Keratinocyte (primary cell): Measurements from ENCODE around the gene NME7. TPM values are rescaled to one million over a fixed set of nuclear protein-coding genes. Genes with fewer than 3 reads are reported as not detected.

ENCODE experiments used
- DNase-seq: peaks from one replicate; pipeline ENCODE4 v3.0.0-alpha.2; 2011; ENCODE audit warnings: low read depth, missing footprints, low spot score
- FAIRE-seq: peaks from 2 replicates; lab custom pipeline; 2011; peaks lifted over from hg19 to GRCh38; lab: Jason Lieb, UNC
- H2AFZ ChIP-seq: 2 replicates; pipeline ENCODE4 v1.6.0; 2012; ENCODE audit warnings: low read length, control low read depth, inconsistent platforms; ENCODE audit not compliant: control insufficient read depth
- H3K27ac ChIP-seq: 2 replicates; pipeline ENCODE4 v1.5.1; 2011; ENCODE audit warnings: low read length; ENCODE audit not compliant: control insufficient read depth, insufficient read depth
- H3K27me3 ChIP-seq: 3 replicates; pipeline ENCODE4 v1.6.0; 2011; ENCODE audit warnings: low read length; ENCODE audit not compliant: control insufficient read depth, insufficient read depth; ENCODE audit errors: extremely low read depth
- H3K36me3 ChIP-seq, 2 experiments: 2 replicates in 1 of 2; 3 replicates in 1 of 2; pipeline ENCODE4 v1.5.1; 2011; ENCODE audit warnings: low read length in 2 of 2, mild to moderate bottlenecking in 1 of 2; ENCODE audit not compliant: control insufficient read depth in 2 of 2, insufficient read depth in 2 of 2; ENCODE audit errors: extremely low read depth in 1 of 2
- H3K4me1 ChIP-seq: 3 replicates; pipeline ENCODE4 v1.5.1; 2011; ENCODE audit warnings: low read length; ENCODE audit not compliant: control insufficient read depth, insufficient read depth; ENCODE audit errors: extremely low read depth
- H3K4me2 ChIP-seq: 3 replicates; pipeline ENCODE4 v1.6.0; 2011; ENCODE audit warnings: low read depth, low read length; ENCODE audit not compliant: control insufficient read depth, insufficient read depth; ENCODE audit errors: extremely low read depth
- H3K4me3 ChIP-seq, 3 experiments: fragments of 200-600 bp in 1 of 3; sonication (generic) in 1 of 3; 2 replicates in 2 of 3; 3 replicates in 1 of 3; pipeline ENCODE4 v1.5.1; 2011 to 2016; ENCODE audit warnings: low read length in 3 of 3, mild to moderate bottlenecking in 3 of 3, control low read depth in 2 of 3, inconsistent platforms in 1 of 3, low read depth in 1 of 3, mixed read lengths in 1 of 3, mixed run types in 1 of 3, moderate library complexity in 1 of 3; ENCODE audit not compliant: control insufficient read depth in 2 of 3, insufficient read depth in 2 of 3; ENCODE audit errors: extremely low read depth in 1 of 3
- H3K79me2 ChIP-seq: 2 replicates; pipeline ENCODE4 v1.6.0; 2012; ENCODE audit warnings: low read length; ENCODE audit not compliant: control insufficient read depth, insufficient read depth
- H3K9ac ChIP-seq: 3 replicates; pipeline ENCODE4 v1.6.0; 2011; ENCODE audit warnings: low read length; ENCODE audit not compliant: control insufficient read depth, insufficient read depth; ENCODE audit errors: extremely low read depth
- H3K9me1 ChIP-seq: 3 replicates; pipeline ENCODE4 v1.6.0; 2011; ENCODE audit warnings: low read length; ENCODE audit not compliant: control insufficient read depth, insufficient read depth; ENCODE audit errors: extremely low read depth
- H3K9me3 ChIP-seq: 2 replicates; pipeline ENCODE4 v1.5.1; 2012; ENCODE audit warnings: low read depth, low read length; ENCODE audit not compliant: control insufficient read depth
- H4K20me1 ChIP-seq: 3 replicates; pipeline ENCODE4 v1.6.0; 2011; ENCODE audit warnings: low read length; ENCODE audit not compliant: control insufficient read depth, insufficient read depth; ENCODE audit errors: extremely low read depth
- CTCF ChIP-seq, 3 experiments: IDR thresholded peaks in 1 of 3; conservative IDR thresholded peaks in 1 of 3; optimal IDR thresholded peaks in 1 of 3; 2 replicates in 2 of 3; 3 replicates in 1 of 3; pipeline versions ENCODE3 to v1.5.1; 2011; ENCODE audit warnings: low read length in 3 of 3, mild to moderate bottlenecking in 3 of 3, moderate library complexity in 2 of 3, control low read depth in 1 of 3, inconsistent platforms in 1 of 3; ENCODE audit not compliant: insufficient read depth in 2 of 3; ENCODE audit errors: extremely low read depth in 1 of 3
- EZH2 ChIP-seq: IDR thresholded peaks from one replicate; pipeline ENCODE4 v1.6.1; 2012; ENCODE audit warnings: inconsistent platforms, mild to moderate bottlenecking, low read length, moderate library complexity
- dilution Hi-C: fragments of 300-500 bp; cut with MboI; formaldehyde crosslinking; loops from one replicate; pipeline ENCODE4 v1.7.0; 2020; ENCODE audit warnings: low sequenced_read_pairs; ENCODE audit not compliant: extremely low pct_ligation_motif_present
- polyA plus RNA-seq, 5 experiments: library from polyadenylated mRNA; depleted of rRNA in 3 of 5; stranded (reverse) in 3 of 5; stranded (forward) in 1 of 5; unstranded in 1 of 5; fragments of >200 nt; gene quantifications; 1 replicate in 1 of 5; 2 replicates in 3 of 5; 3 replicates in 1 of 5; pipeline versions ENCODE4 v1.2.1 to v1.2.3, GENCODE V29; 2011 to 2012; ENCODE audit warnings: missing spikeins in 2 of 5, low read depth in 1 of 5, low replicate concordance in 1 of 5

NME7 gene
- polyA plus RNA-seq, 1 donor (not counting 4 experiments of a cell fraction or from before 2014, with no cell fraction given), result 52.9 TPM

GRCh38 chr1:169151338-169151837, 216.2 kb downstream of the NME7 start:
- Histone ChIP-seq H3K36me3 (no peaks in the 10 kb centered on the region), H3K79me2 (no peaks in the 10 kb centered on the region), H3K9ac (no peak overlapping the region), H3K27ac (no peak overlapping the region), H3K4me3 (no peak overlapping the region), H3K9me3 (no peaks in the 10 kb centered on the region), H3K4me1 (no peaks in the 10 kb centered on the region), H3K4me2 (no peak overlapping the region), H4K20me1 (no peaks in the 10 kb centered on the region), H2AFZ (no peak overlapping the region), H3K9me1 (no peaks in the 10 kb centered on the region), H3K27me3 (no peaks in the 10 kb centered on the region)
- no peak for FAIRE-seq
- no peak for TF ChIP-seq CTCF (optimal IDR thresholded peaks at IDR 0.05 in 1 of 3, IDR thresholded peaks at IDR 0.05 in 1 of 3, conservative IDR thresholded peaks at IDR 0.05 in 1 of 3; ENCODE audit: extremely low read depth in 1 of 3, insufficient read depth in 2 of 3, low read length in 3 of 3)
- TF ChIP-seq EZH2, result no peak
- dilution Hi-C loops, result no loop called here
- no peak for DNase-seq

- H4K20me1 ChIP-seq, result no peaks in the 10 kb centered on the region
- no peak overlapping the region for H3K9ac ChIP-seq
- H3K4me2 ChIP-seq, result no peak overlapping the region
- H3K27ac ChIP-seq, result no peak overlapping the region
- no peaks in the 10 kb centered on the region for H3K79me2 ChIP-seq
- H3K4me1 ChIP-seq, result no peaks in the 10 kb centered on the region
- H3K9me3 ChIP-seq, result no peaks in the 10 kb centered on the region
- no peaks in the 10 kb centered on the region for H3K36me3 ChIP-seq
- H3K4me3 ChIP-seq, result no peak overlapping the region
- DNase-seq (no peak), FAIRE-seq (no peak)
- no peaks in the 10 kb centered on the region for H3K9me1 ChIP-seq
- TF ChIP-seq EZH2 (no peak), CTCF (optimal IDR thresholded peaks at IDR 0.05 in 1 of 3, IDR thresholded peaks at IDR 0.05 in 1 of 3, conservative IDR thresholded peaks at IDR 0.05 in 1 of 3; ENCODE audit: extremely low read depth in 1 of 3, insufficient read depth in 2 of 3, low read length in 3 of 3) (no peak)
- H2AFZ ChIP-seq, result no peak overlapping the region
- dilution Hi-C loops, result no loop called here
- no peaks in the 10 kb centered on the region for H3K27me3 ChIP-seq
Observed at GRCh38 chr1:169150641-169151337, 216.8 kb downstream of the NME7 start.
